HCT116 (cell line): ENCODE data around the gene FRK.

Source experiments
- CBX3 ChIP-seq: IDR thresholded peaks from 2 replicates; pipeline ENCODE4 v1.6.1; 2012; ENCODE audit warnings: low read depth
- TF ChIP-seq, protein P1 (sequence below), 3 experiments: fragments of 200-600 bp in 1 of 3; sonication (generic) in 1 of 3; IDR thresholded peaks in 2 of 3; conservative IDR thresholded peaks in 1 of 3; 2 replicates each; pipeline ENCODE4 v1.5.1; 2012 to 2017; ENCODE audit warnings: low read depth in 2 of 3, low read length in 2 of 3, antibody characterized with exemption in 1 of 3, borderline replicate concordance in 1 of 3, control low read depth in 1 of 3, mild to moderate bottlenecking in 1 of 3, mixed read lengths in 1 of 3, mixed run types in 1 of 3, moderate library complexity in 1 of 3; ENCODE audit not compliant: insufficient read depth in 1 of 3

- TF ChIP-seq, protein P1, sequence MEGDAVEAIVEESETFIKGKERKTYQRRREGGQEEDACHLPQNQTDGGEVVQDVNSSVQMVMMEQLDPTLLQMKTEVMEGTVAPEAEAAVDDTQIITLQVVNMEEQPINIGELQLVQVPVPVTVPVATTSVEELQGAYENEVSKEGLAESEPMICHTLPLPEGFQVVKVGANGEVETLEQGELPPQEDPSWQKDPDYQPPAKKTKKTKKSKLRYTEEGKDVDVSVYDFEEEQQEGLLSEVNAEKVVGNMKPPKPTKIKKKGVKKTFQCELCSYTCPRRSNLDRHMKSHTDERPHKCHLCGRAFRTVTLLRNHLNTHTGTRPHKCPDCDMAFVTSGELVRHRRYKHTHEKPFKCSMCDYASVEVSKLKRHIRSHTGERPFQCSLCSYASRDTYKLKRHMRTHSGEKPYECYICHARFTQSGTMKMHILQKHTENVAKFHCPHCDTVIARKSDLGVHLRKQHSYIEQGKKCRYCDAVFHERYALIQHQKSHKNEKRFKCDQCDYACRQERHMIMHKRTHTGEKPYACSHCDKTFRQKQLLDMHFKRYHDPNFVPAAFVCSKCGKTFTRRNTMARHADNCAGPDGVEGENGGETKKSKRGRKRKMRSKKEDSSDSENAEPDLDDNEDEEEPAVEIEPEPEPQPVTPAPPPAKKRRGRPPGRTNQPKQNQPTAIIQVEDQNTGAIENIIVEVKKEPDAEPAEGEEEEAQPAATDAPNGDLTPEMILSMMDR (IDR thresholded peaks at IDR 0.05 in 2 of 3, conservative IDR thresholded peaks at IDR 0.05 in 1 of 3; ENCODE audit: borderline replicate concordance in 1 of 3, insufficient read depth in 1 of 3, low read depth in 2 of 3, low read length in 2 of 3): no peak
- no peak for TF ChIP-seq CBX3
These were observed 6.1 kb upstream of the FRK start for GRCh38 chr6:116066789-116067188.
